ENCODE results near the gene ADAMTS14. TPM values are rescaled to one million over a fixed set of nuclear protein-coding genes. Genes with fewer than 3 reads are reported as not detected.

Gene ADAMTS14
- total RNA-seq, 1 experiment from 2014 or later: not detected

DNA sequence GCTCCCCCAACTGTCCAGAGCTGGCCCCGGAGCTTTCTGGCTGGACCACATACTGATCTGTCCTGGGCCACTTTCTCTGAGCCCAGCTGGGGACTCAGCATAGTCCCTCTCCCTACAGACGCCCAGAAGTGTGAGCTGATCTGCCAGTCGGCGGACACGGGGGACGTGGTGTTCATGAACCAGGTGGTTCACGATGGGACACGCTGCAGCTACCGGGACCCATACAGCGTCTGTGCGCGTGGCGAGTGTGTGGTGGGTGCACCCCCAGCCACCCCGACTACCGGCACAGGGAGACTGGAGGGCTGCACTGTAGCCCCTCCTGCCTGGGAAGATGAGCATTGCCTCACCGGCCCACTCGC lies 71.1 kb downstream of the ADAMTS14 start:
- Histone ChIP-seq H3K9me3 (peaks cover 6% of the 10 kb centered on the region; the same call in 1 of the 2 replicates), H3K4me1 (peaks cover 7% of the 10 kb centered on the region; the same call in 1 of the 2 replicates), H3K27me3 (replicated peaks; ENCODE audit: control insufficient read depth, insufficient read depth, low read length) (no peaks in the 10 kb centered on the region), H3K36me3 (ENCODE audit: control insufficient read depth, insufficient read depth, low read length) (no peaks in the 10 kb centered on the region), H3K4me3 (ENCODE audit: low read depth, low read length) (no peak overlapping the region)
- TF ChIP-seq, protein P1, sequence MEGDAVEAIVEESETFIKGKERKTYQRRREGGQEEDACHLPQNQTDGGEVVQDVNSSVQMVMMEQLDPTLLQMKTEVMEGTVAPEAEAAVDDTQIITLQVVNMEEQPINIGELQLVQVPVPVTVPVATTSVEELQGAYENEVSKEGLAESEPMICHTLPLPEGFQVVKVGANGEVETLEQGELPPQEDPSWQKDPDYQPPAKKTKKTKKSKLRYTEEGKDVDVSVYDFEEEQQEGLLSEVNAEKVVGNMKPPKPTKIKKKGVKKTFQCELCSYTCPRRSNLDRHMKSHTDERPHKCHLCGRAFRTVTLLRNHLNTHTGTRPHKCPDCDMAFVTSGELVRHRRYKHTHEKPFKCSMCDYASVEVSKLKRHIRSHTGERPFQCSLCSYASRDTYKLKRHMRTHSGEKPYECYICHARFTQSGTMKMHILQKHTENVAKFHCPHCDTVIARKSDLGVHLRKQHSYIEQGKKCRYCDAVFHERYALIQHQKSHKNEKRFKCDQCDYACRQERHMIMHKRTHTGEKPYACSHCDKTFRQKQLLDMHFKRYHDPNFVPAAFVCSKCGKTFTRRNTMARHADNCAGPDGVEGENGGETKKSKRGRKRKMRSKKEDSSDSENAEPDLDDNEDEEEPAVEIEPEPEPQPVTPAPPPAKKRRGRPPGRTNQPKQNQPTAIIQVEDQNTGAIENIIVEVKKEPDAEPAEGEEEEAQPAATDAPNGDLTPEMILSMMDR (IDR thresholded peaks at IDR 0.05; ENCODE audit: insufficient read depth in 1 of 2, low read depth in 1 of 2, low read length in 1 of 2, severe bottlenecking in 1 of 2, unreplicated experiment in 1 of 2): no peak
- ChIA-PET POLR2A (no interaction called here), CTCF (no interaction called here)
- H3K27ac Mint-ChIP-seq (ENCODE audit: unreplicated experiment): no peak overlapping the region
- intact Hi-C loops (cut with micrococcal nuclease; ENCODE audit: unreplicated experiment): no loop called here
- BruUV-seq (replicated peaks): no TSS peak
- H3K9me3 Mint-ChIP-seq (ENCODE audit: unreplicated experiment): peaks cover 11% of the 10 kb centered on the region
- H3K36me3 Mint-ChIP-seq (ENCODE audit: insufficient read depth, unreplicated experiment): no peaks in the 10 kb centered on the region
- H3K27me3 Mint-ChIP-seq (ENCODE audit: insufficient read depth, unreplicated experiment): no peaks in the 10 kb centered on the region
- no peaks in the 10 kb centered on the region for H3K4me1 Mint-ChIP-seq (ENCODE audit: low read depth, unreplicated experiment)
- DNase-seq: no peak
- H3K4me3 Mint-ChIP-seq (ENCODE audit: unreplicated experiment): no peak overlapping the region

DNA sequence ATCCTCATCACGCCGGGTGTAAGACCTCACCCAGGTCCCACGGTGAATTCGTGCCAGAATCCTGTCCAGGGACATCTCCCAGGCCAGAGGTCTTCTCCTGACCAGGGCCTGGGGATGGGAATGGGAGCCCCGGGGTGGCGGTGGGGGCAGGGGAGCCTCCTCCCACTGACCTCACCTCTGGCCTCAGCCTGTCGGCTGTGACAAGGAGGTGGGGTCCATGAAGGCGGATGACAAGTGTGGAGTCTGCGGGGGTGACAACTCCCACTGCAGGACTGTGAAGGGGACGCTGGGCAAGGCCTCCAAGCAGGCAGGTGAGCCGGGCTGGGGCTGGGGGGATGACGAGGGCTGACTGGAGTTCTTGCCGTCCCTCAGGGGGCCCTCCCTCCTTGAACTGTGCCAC lies 71.6 kb downstream of the ADAMTS14 start:
- intact Hi-C loops (cut with micrococcal nuclease; ENCODE audit: unreplicated experiment): no loop called here
- peaks cover 11% of the 10 kb centered on the region for H3K9me3 Mint-ChIP-seq (ENCODE audit: unreplicated experiment)
- BruUV-seq (replicated peaks): no TSS peak

DNA sequence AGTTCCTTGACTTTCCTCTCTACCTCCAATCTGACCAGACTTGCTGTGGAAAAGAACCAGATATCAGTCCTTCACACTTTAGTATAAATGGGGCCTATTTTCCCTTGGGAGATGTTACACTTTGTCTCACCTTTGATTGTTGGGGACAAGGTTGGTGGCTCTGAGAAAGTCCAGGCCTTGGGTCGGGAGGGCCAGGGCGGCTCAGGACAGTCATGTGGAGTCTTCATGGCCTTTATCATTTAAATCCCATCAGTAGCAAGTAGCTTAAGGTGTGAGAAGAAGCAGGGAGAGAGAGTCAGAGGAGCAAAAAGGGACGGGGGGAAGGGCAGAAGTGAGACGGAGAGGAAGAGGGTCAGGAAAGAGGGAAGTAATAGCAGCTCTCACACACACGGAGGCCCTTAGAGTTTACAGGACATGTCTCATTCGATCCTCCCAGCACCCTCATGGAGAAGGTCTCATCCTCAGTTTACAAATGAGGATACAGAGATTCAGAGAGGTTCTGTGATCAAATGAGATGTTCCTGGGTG lies 72.4 kb downstream of the ADAMTS14 start:
- Histone ChIP-seq H3K4me3 (ENCODE audit: low read depth, low read length) (no peak overlapping the region), H3K4me1 (peaks cover 7% of the 10 kb centered on the region; the same call in 1 of the 2 replicates), H3K9me3 (peaks cover 6% of the 10 kb centered on the region; the same call in 1 of the 2 replicates), H3K27me3 (replicated peaks; ENCODE audit: control insufficient read depth, insufficient read depth, low read length) (no peaks in the 10 kb centered on the region), H3K36me3 (ENCODE audit: control insufficient read depth, insufficient read depth, low read length) (no peaks in the 10 kb centered on the region)
- ChIA-PET CTCF (no interaction called here), POLR2A (no interaction called here)
- intact Hi-C loops (cut with micrococcal nuclease; ENCODE audit: unreplicated experiment): no loop called here
- Mint-ChIP-seq H3K36me3 (ENCODE audit: insufficient read depth, unreplicated experiment) (no peaks in the 10 kb centered on the region), H3K4me3 (ENCODE audit: unreplicated experiment) (no peak overlapping the region), H3K27ac (ENCODE audit: unreplicated experiment) (no peak overlapping the region), H3K4me1 (ENCODE audit: low read depth, unreplicated experiment) (no peaks in the 10 kb centered on the region), H3K27me3 (ENCODE audit: insufficient read depth, unreplicated experiment) (no peaks in the 10 kb centered on the region), H3K9me3 (ENCODE audit: unreplicated experiment) (peaks cover 11% of the 10 kb centered on the region)
- BruUV-seq (replicated peaks): no TSS peak
- no peak for DNase-seq
- TF ChIP-seq, protein P1 (IDR thresholded peaks at IDR 0.05; ENCODE audit: insufficient read depth in 1 of 2, low read depth in 1 of 2, low read length in 1 of 2, severe bottlenecking in 1 of 2, unreplicated experiment in 1 of 2): no peak

More for the DNA sequence above, 71.6 kb downstream of the ADAMTS14 start:
- DNase-seq: no peak
- Histone ChIP-seq H3K27me3 (replicated peaks; ENCODE audit: control insufficient read depth, insufficient read depth, low read length) (no peaks in the 10 kb centered on the region), H3K4me1 (peaks cover 7% of the 10 kb centered on the region; the same call in 1 of the 2 replicates), H3K36me3 (ENCODE audit: control insufficient read depth, insufficient read depth, low read length) (no peaks in the 10 kb centered on the region), H3K4me3 (ENCODE audit: low read depth, low read length) (no peak overlapping the region), H3K9me3 (peaks cover 6% of the 10 kb centered on the region; the same call in 1 of the 2 replicates)
- POLR2A ChIA-PET: no interaction called here
- H3K4me1 Mint-ChIP-seq (ENCODE audit: low read depth, unreplicated experiment): no peaks in the 10 kb centered on the region
- CTCF ChIA-PET: no interaction called here
- H3K36me3 Mint-ChIP-seq (ENCODE audit: insufficient read depth, unreplicated experiment): no peaks in the 10 kb centered on the region
- H3K4me3 Mint-ChIP-seq (ENCODE audit: unreplicated experiment): no peak overlapping the region
- H3K27ac Mint-ChIP-seq (ENCODE audit: unreplicated experiment): no peak overlapping the region
- TF ChIP-seq, protein P1 (IDR thresholded peaks at IDR 0.05; ENCODE audit: insufficient read depth in 1 of 2, low read depth in 1 of 2, low read length in 1 of 2, severe bottlenecking in 1 of 2, unreplicated experiment in 1 of 2): no peak
- H3K27me3 Mint-ChIP-seq (ENCODE audit: insufficient read depth, unreplicated experiment): no peaks in the 10 kb centered on the region

All from Caco-2 (cell line).